ENCODE data around the gene NOS1AP. TPM values are rescaled to one million over a fixed set of nuclear protein-coding genes. Genes with fewer than 3 reads are reported as not detected.

The NOS1AP gene
- total RNA-seq, 1 donor from 2014 or later = 4.1 TPM

DNA sequence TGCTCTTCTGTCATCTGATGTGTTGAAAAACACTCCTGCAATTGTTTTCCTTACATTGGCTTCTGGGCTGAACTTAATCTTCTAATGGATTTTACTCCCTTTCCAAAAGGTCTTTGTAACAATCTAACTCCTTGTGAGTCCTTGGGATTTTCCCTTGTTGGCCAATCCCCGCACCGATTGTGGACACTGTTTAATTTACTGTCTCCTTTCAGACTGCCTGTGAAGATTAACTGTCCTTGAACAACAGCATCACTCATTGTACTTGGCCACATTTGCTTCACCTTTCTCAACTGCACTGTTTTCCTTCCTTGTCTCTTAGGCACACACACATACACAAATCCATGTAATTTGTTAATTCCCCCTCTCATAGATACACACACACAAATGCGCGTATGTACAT lies 186.8 kb downstream of the NOS1AP start:
- DNase-seq = no peak

DNA sequence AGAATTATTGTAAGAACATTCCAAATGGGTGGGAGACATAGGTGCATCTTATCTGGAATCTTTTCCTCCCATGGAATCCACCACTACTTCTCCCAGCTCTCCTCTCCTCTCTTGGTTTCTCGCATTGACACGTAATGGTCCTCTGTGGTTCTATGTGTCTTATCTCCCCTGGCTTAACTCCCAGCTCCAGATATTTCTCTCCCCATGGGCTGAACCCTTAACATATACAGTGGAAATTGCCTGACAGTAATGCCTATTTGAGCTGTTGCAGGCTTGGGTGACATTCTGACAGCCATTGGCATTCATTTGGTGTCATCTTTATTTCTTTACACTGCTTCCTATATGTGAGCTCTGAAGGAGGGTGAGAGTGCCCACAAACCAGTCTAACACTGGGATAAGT lies 188.9 kb downstream of the NOS1AP start:
- DNase-seq = no peak

DNA sequence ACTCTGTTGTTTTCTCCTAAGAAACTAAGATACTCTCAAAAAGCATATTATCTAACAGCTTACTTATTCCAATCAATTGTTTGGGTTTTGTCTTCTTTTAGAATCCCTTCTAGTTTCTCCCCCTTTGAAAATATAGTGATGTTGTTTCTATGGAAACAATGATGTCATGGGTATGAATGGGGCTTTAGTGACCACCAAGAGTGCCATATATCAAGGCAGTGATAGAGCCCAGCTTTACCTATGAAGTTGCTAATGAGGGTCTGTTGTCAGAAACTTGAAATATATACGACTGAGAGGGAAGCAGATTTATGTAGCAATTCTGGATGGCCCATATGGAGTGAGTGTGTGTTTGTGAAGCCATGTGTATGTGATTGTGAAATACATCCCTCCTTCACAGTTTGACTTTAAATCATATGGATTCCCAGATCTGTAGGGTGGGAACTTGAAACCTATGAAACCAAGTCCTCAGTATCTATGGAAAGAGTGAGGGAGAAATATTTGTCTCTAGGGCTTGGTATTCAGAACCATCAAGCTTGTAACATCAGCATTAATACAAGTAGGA lies 190.5 kb downstream of the NOS1AP start:
- DNase-seq = no peak

DNA sequence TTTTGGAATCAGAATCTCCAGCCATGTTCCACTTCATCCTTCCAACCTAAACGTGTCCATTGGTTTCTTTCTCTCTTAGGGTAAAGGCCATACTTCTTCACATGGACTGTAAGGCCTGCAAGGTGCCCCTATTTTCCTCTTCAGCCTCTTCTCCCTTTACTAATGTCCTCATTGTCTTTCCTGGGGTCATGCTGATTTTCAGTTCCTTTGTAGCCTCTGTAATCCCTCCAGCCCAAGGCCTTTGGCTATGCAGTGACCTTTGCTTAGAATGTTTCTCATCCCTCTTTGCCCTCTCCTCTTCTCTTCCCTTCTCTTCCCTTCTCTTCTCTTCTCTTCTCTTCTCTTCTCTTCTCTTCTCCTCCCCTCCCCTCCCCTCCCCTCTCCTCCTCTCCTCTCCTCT lies 194.6 kb downstream of the NOS1AP start:
- no peak for DNase-seq

DNA sequence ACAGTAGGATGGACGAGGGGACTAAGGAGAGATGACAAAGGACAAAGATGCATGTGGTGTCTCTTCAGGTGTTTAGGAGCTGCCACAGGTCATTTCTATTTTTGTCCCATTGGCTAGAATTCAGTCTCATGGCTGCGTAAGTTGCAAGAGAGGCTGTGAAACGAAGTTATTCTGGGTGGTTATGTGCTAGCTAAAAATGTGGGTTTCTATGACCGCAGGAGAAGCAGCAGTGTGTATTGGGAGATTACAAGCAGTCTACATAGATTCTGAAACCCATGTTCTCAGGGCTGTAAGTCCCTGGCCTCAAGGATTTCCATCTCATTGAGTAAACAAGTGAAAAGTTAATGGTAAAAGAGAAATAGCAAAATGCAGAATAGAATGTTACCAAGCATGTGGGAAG lies 196.5 kb downstream of the NOS1AP start:
- no peak for DNase-seq

DNA sequence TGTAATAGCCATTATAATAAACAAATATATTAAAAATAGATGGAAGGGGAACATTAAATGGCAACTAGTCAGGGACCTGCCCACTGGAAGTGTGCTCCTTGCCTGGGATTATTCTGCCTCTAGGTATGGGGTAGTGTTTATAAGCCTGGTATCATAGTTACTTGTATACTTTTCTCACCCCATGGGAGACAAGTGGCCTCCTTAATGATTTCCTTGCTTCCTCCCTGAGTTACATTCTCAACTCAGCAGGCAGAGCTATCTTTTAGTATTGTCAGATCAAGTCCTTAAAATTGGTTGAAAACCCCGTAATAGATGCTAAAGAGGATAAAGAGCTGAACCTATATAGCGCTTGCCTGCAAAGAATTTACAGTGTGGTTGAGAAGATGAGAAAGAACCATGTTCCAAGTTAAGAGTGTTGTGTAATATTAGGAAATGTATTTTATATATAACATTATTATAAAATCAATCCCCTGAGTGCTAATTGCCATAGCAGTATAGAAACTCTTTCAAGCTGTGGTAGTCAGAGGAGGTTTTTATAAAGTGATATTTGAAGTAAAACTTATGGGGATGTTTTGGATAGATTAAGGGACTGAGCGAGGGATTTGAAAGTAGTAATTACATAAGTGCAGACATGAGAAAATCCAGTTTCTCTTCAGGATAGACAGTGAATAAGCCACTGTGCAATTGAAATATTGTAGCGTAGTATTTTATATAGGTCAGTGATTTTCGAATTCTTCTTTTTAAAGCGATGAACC lies 200.7 kb downstream of the NOS1AP start:
- DNase-seq = no peak

DNA sequence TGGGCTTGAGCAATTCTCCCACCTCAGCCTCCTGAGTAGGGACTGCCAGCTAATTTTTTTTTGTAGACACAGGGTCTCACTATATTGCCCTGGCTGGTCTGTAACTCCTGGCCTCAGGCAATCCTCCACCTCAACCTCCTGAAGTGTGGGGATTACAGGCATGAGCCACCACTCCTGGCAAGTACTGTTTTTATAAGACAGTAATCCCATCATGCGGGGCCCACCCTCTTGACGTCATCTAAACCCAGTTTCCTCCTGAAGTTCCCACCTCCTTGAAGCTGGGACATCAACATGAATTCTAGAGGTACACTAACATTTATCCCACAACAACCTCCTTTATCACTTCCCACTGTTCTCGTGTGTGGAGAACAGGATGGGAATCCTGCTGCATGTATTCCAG lies 202.5 kb downstream of the NOS1AP start:
- no peak for DNase-seq

DNA sequence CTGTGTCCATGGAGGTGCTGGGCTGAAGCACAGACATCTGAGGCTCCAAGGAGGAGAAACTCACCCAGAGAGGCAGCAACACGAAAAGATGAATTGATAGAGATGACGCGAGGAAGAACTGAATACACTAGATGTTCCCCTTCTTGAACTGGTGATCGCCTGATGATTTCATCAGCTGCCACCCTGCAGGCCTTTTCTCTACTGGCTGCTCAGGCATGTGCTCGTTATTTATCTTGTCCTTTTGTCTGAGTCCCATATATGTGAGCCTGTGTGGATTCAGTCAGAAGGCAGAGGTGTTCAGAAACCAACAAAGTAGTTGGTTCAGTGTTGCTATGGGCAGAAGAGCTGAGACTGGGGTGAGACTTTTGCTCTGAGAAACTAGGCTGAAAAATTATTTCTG lies 202.9 kb downstream of the NOS1AP start:
- no peak for DNase-seq

DNA sequence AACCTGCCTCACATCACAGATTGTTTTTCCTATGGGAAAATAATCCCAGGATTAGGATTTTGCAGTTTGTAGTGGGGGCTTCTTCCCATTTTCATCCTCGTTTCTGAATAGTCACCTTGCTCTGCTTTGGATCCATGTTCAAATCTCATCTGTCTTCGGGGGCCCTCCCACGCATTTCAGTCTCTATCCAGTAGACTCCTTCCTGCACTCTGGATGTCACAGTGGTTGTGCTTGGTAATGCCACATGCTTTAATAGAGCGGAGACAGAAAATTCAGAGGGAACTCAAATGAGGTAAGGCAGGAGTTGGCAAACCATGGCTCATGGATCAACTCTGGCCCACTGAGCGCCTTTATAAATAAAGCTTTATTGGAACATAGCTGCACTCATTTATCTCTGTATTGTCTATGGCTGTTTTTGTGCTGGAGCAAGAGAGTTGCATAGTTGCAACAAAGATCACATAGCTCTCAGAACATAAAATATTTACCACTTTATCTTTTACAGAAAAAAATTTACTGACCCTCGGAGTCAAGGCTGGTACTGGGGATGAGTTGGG lies 206.2 kb downstream of the NOS1AP start:
- DNase-seq = no peak

DNA sequence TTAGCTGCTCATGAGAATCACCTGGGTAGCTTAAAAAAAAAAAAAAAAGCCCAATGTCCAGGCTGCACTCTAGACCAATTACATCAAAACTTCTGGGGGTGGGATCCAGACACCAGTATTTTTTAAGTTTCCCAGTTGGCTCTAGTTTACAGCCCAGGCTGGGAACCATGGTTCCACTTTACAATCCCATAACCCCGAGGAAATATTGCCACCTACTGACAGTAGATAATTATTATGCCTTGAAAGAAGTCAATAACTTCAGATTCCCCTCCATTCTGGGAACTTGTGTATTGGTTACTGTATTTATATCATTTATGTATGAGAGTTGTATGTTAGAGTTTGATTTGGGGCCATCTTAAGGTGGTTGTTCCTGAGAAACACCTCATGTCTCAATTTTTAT lies 207.0 kb downstream of the NOS1AP start:
- no peak for DNase-seq

DNA sequence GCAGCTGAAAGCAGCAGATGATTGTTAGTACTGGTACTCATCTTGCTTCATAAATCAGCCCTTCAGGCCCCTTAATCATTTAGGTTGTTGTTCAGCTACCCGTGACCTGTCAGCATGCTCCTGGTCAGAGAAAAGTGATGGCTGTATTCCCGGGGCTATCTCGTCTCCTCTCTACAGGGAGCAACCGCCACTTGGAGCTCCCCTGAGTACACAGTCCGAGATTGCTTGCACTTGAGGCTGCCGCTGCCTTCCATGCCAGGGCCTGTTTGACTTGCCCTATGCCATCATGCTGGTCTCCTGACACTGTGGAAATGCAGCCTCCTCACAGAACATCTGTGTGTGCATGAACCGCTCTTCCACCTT lies 209.6 kb downstream of the NOS1AP start:
- no peak for DNase-seq

DNA sequence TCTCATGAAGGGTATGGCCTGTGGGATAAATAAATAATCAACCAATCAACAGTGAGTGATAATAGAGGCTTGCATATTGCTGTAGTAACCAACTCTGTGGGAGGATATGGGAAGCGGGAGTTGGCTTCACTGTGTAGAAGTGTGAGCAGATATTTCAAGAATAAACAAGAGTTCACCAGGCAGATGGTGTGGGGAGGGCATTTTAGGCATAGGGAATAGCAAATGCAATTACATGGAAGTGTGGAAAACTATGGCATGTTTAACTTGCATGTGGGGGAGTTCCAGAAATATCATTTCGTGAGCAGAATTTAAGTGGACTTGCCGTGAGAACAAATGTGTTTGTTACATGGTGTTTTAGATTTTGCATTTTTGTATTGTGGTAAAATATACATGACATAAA lies 211.9 kb downstream of the NOS1AP start:
- no peak for DNase-seq

DNA sequence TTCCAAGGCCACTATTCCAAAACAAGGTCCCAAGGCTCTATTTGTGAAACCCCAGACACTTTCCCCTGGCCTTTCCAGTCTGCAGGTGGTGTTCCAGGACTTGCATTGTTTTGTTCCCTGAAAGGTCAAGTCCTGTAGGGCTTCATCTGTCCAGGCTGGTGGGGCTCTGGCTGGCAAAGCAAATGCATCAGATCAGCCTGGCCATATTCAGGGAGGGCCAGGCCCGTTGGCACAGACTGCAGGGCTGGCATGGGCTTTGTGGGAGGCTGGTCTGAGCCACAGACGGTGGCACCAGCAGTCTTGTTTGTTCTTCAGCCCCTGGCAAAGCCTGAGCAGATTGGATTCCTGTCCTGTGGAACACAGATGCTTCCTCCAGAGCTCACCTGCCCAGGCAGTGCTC lies 214.2 kb downstream of the NOS1AP start:
- no peak for DNase-seq

DNA sequence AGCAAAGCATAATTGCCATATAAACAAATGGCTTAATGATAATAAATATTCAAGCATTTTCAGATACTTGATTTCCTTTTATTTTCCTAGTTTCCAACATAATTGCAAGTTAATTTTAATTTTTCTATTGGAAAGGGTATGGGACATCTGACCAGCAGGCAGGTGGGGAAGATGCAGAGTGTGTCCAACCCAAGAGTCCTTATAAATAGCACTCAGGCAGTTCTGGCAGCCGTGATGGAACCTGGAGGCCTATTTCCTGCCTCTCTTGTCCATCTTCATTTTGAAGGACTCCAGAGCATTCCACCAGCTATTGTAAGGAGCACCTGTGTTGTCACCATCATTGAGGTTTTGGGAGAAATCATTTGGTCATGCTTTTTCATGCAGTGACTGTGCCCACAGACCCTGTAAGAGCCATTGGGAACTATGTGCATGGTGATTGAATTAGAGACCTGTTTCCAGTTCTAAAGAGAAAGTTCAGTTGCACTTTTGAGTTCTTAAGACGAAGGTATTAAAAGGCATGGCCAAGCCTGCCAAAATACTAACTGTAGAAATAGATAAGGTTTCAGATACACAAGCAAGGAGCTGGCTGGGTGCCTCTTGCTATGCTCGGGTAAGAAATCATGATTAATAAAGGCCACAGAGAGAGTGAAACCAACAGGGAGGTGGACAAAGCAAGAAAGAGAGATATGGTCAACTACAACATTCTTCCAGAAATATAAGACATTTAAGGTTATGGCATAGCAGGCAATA lies 214.9 kb downstream of the NOS1AP start:
- DNase-seq = no peak

DNA sequence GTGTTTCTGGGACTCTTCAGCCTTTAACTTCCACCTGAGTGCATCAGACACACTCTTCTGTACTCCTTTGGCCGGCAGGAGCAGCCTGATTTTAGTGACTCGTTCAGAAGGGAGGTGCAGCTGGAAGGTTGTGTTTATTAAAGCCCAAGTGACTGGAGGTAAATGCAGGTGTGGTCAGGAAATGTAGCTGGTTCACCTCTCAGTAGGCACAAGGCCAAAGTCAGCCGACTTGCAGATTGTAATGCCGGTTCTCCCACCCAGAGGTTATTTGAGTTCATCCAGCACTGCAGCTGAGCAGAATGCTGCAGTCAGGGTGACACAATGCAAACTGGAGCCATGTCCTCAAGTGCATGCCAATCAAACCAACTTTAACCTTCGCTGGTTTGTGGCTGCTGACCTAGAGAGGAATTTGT lies 215.7 kb downstream of the NOS1AP start:
- DNase-seq = no peak

DNA sequence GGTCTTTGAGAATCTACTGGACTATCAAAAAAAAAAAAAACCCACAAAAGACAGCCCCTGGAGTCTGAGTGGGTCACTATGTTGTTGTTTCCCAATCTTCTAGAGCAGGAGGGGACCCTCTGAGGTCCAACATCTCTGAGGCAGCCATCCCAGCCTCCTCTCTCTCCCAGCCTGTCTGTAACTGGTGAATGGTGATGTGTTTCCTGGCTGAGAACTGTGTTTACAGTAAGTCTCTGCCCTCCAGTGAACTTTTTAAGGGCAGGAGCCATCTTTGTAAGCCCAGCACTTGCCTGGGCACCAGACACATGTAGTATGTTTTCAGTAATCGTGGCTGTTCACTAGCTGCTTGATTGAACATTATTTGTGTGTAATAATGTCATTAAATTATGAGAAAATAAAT lies 221.5 kb downstream of the NOS1AP start:
- no peak for DNase-seq

DNA sequence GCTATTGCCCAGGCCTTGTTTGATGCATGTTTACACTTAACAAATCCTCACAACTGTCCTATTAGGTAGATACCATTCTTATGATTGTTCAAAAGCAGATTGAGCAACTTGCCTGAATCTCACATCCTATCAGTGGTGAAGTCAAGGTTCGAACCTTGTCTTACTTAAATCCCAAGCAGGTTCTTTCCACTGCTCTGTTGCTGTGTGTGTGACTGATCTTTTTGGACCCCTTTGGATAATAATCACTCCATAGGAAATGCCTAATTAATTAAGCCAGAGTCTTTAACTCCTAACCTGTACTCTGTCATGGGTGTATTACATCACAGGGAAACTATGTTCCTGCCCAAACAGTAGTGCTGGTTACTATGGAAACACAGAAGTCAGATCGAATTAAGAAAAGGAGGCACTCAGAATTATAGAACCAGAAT lies 222.9 kb downstream of the NOS1AP start:
- DNase-seq = no peak

DNA sequence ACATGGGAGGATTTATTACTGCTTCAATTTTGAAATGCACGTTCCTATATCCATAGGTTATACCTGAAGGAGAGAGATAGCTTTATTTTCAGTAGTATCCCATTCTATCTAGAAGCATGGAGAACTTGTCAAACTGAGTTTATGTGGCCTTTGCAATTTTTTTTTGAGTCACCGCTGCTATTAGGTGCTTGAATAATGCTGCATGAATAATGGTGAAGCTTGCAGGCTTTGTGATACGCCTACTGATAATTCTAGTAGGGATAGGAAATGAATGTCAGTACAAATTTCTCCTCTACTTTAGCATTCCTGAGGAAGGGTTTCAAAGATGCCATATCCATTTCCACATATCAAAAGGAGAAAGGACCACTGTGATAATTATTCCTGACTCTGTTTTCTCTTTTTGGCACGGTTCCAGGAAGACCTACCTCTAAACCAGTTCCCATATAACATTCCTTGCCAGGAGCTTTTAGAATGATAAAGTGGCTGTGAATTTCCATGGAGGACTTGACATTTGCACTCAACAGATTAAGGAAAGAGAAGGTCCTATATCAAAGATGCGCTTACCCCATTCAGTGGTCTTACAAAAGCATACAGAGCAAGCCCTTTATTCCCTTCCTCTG lies 223.7 kb downstream of the NOS1AP start:
- DNase-seq = no peak

DNA sequence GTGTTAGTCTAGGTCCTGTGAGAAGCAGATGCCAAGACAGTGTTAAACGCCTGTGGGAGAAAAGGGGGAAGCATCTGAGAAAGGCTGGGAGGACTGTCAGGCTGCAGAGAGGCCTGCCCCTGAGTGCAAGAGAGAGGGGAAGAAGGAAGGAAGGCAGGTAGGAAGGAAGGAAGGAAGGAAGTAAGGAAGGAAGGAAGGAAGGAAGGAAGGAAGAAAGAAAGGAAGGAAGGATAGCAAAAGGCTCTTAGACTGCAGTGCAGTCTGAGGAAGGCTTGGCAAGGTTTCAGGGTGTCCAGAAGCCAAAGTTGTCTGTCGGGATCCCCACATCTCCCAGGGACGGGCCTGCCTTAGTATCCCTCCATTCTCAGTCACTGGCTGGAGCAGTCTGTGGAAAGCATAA lies 224.5 kb downstream of the NOS1AP start:
- no peak for DNase-seq

DNA sequence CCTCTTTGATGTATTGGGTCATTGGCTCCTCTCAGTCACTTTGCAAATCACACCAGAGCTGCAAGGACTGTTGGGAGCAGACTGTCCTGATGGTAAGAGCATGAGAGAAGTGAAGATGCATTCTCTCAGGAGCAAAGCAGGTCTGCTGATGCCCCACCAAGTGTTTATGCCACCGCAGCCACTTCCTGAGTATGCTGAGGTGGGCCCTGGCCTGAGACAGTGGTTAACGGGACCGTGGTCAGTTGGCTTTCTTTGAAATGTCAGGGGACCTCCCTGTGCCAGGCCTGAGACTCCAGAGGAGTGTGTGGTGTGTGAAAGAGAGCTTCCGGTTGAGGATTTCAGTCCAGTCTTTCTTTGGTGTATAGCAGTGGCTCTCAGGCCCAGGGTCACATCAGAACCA lies 227.7 kb downstream of the NOS1AP start:
- DNase-seq = no peak

DNA sequence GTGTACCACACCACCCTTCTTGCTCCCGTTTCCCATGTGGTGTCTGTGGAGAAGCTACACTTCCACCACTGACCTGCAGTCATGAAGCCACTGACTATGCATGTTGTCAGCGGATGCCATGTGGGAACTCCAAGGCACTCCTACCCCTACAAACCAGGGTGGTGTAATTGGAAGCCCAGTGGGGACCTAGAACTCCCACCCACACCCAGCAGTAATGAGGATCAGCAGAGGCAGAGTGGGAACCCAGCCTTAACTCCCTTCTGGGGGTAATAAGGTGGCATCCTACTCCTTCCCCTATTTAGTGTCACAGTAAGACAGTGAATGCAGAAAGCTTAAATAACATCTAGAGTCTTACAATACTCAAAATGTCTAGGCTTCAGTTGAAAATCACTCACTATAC lies 228.8 kb downstream of the NOS1AP start:
- no peak for DNase-seq

DNA sequence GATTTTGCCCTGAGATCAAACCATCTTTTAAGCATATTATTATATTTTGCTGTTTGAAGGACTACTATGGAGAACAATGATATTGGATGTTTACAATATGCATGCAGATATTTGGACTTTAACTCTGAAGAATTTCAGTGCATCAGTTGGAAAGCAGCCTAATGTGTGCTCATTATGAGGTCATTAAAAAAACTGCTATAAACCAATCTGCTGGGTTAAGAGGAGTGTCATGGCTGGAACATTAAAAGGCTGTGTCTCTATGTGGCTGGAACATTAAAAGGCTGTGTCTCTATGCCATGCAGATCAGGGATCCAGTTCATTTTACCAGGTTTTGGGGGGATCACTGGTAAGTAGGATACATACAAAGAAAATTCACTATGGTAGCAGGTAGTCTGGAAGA lies 229.5 kb downstream of the NOS1AP start:
- no peak for DNase-seq
